ENCODE measurements around the gene UBL4A.

GRCh38 chrX:154462396-154462795 lies 24.0 kb downstream of the UBL4A start:
- TF ChIP-seq POLR2A (IDR thresholded peaks at IDR 0.05) (no peak), CTCF (IDR thresholded peaks at IDR 0.05) (no peak)

Data from thyroid gland (tissue), 4 donors.